A549 (cell line): ENCODE measurements around the gene QPCT. TPM values are rescaled to one million over a fixed set of nuclear protein-coding genes. Genes with fewer than 3 reads are reported as not detected.

ENCODE experiments used
- ATAC-seq, 2 experiments: fragments of 200-7000 bp in 1 of 2; fragments of >200 bp in 1 of 2; cut with Nextera tagmentation in 1 of 2; cut with Tn5 transposase in 1 of 2; 3 replicates each; pipeline versions ENCODE4 v1.8.0 to v1.9.1; 2018 to 2020; ENCODE audit warnings: mild to moderate bottlenecking in 1 of 2, moderate library complexity in 1 of 2
- CTCF ChIA-PET: fragments of 300-600 bp; sonication (Branson Sonifier 250); formaldehyde crosslinking; extraction: SDS; loops from one replicate; lab custom pipeline; 2021; ENCODE audit warnings: antibody characterized with exemption, inconsistent platforms; lab: Yijun Ruan, JAX
- POLR2A ChIA-PET: fragments of 350-600 bp; formaldehyde crosslinking; extraction: SDS; loops from one replicate; lab custom pipeline; 2021; ENCODE audit warnings: antibody characterized with exemption, inconsistent platforms; lab: Yijun Ruan, JAX
- DNase-seq, 2 experiments: peaks; one replicate each; pipeline versions ENCODE4 v3.0.0 to v3.0.0-alpha.2; 2011 to 2016; ENCODE audit warnings: low read depth in 1 of 2, low spot score in 1 of 2
- FAIRE-seq: peaks from 2 replicates; lab custom pipeline; 2011; peaks lifted over from hg19 to GRCh38; lab: Jason Lieb, UNC
- H3K27ac ChIP-seq, 2 experiments: fragments of >200 bp; sonication (Bioruptor Twin); formaldehyde crosslinking; 3 replicates each; pipeline ENCODE4 v1.5.1; 2016 to 2017
- H3K4me1 ChIP-seq: fragments of >200 bp; sonication (Bioruptor Twin); formaldehyde crosslinking; 3 replicates; pipeline ENCODE4 v1.6.1; 2016
- H3K4me2 ChIP-seq: fragments of >200 bp; sonication (Bioruptor Twin); formaldehyde crosslinking; 3 replicates; pipeline ENCODE4 v1.6.1; 2016
- H3K4me3 ChIP-seq: fragments of >200 bp; sonication (Bioruptor Twin); formaldehyde crosslinking; 3 replicates; pipeline ENCODE4 v1.5.1; 2016
- H3K9me3 ChIP-seq: fragments of >200 bp; sonication (Bioruptor Twin); formaldehyde crosslinking; 3 replicates; pipeline ENCODE4 v1.6.1; 2016
- BHLHE40 ChIP-seq: IDR thresholded peaks from 2 replicates; pipeline ENCODE4 v1.6.1; 2012; ENCODE audit warnings: low read depth, low read length, inconsistent platforms
- EHMT2 ChIP-seq: fragments of 200-600 bp; sonication (generic); IDR thresholded peaks from 2 replicates; pipeline ENCODE4 v1.6.1; 2016; ENCODE audit warnings: antibody characterized with exemption, low read depth, mild to moderate bottlenecking, moderate library complexity
- ESRRA ChIP-seq: fragments of 150-350 bp; IDR thresholded peaks from 2 replicates; pipeline ENCODE4 v1.6.1; 2014; ENCODE audit warnings: mild to moderate bottlenecking, low read length, borderline replicate concordance
- FOSL2 ChIP-seq, 2 experiments: fragments of 450-650 bp in 1 of 2; fragments of >200 bp in 1 of 2; sonication (Bioruptor Twin) in 1 of 2; formaldehyde crosslinking; IDR thresholded peaks; 2 replicates each; pipeline versions ENCODE4 v1.5.0 to v1.6.1; 2016 to 2020; ENCODE audit warnings: mild to moderate bottlenecking in 1 of 2, moderate library complexity in 1 of 2
- GATA3 ChIP-seq: IDR thresholded peaks from 2 replicates; pipeline ENCODE4 v1.6.1; 2012; ENCODE audit warnings: borderline replicate concordance
- HOXB5 ChIP-seq: fragments of 250-450 bp; sonication (Bioruptor Pico); IDR thresholded peaks from 2 replicates; pipeline ENCODE4 v1.5.0; 2020; ENCODE audit warnings: mild to moderate bottlenecking, moderate library complexity
- KDM5A ChIP-seq: fragments of 200-600 bp; sonication (generic); IDR thresholded peaks from 2 replicates; pipeline ENCODE4 v1.6.1; 2016; ENCODE audit warnings: antibody characterized with exemption, mild to moderate bottlenecking
- MAFK ChIP-seq: fragments of 450-650 bp; IDR thresholded peaks from 2 replicates; pipeline ENCODE4 v1.6.1; 2014; ENCODE audit not compliant: partially characterized antibody
- MAX ChIP-seq: IDR thresholded peaks from 2 replicates; pipeline ENCODE4 v1.6.1; 2012
- MAZ ChIP-seq: fragments of 150-350 bp; IDR thresholded peaks from 2 replicates; pipeline ENCODE4 v1.6.1; 2014; ENCODE audit warnings: antibody characterized with exemption, low read depth, low read length, borderline replicate concordance
- NFE2L2 ChIP-seq: fragments of 150-350 bp; conservative IDR thresholded peaks from 2 replicates; pipeline ENCODE4 v1.6.1; 2014; ENCODE audit warnings: low read length
- NPAS2 ChIP-seq: fragments of 250-450 bp; sonication (Bioruptor Pico); IDR thresholded peaks from 2 replicates; pipeline ENCODE4 v1.8.0; 2022; ENCODE audit warnings: mild to moderate bottlenecking, moderate library complexity, borderline replicate concordance
- PBX3 ChIP-seq: IDR thresholded peaks from 2 replicates; pipeline ENCODE4 v1.6.1; 2012
- POLR2A ChIP-seq: IDR thresholded peaks from 2 replicates; pipeline ENCODE4 v1.6.1; 2012; ENCODE audit warnings: mild to moderate bottlenecking, low read length
- RAD21 ChIP-seq, 2 experiments: fragments of >200 bp in 1 of 2; sonication (Bioruptor Twin) in 1 of 2; formaldehyde crosslinking in 1 of 2; IDR thresholded peaks in 1 of 2; conservative IDR thresholded peaks in 1 of 2; 2 replicates in 1 of 2; 3 replicates in 1 of 2; pipeline ENCODE4 v1.6.1; 2012 to 2018; ENCODE audit warnings: inconsistent platforms in 1 of 2
- RNF2 ChIP-seq: fragments of 200-600 bp; sonication (generic); IDR thresholded peaks from 2 replicates; pipeline ENCODE4 v1.6.1; 2016; ENCODE audit warnings: low read depth, mild to moderate bottlenecking, antibody characterized with exemption, moderate library complexity, borderline replicate concordance
- SMC3 ChIP-seq: fragments of >200 bp; sonication (Bioruptor Twin); formaldehyde crosslinking; IDR thresholded peaks from 3 replicates; pipeline ENCODE4 v1.6.1; 2018; ENCODE audit warnings: inconsistent platforms
- SREBF2 ChIP-seq: fragments of 450-650 bp; IDR thresholded peaks from 2 replicates; pipeline ENCODE4 v1.6.1; 2014; ENCODE audit warnings: mild to moderate bottlenecking, moderate library complexity
- ZFP36 ChIP-seq: fragments of 450-650 bp; IDR thresholded peaks from 2 replicates; pipeline ENCODE4 v1.6.1; 2014; ENCODE audit warnings: borderline replicate concordance; ENCODE audit not compliant: partially characterized antibody
- ZSCAN20 ChIP-seq: fragments of 250-450 bp; sonication (Bioruptor Pico); IDR thresholded peaks from 2 replicates; pipeline ENCODE4 v1.8.0; 2022; ENCODE audit warnings: mild to moderate bottlenecking, moderate library complexity
- whole genome bisulfite sequencing: methylation state at CpG from one replicate; pipeline ENCODE4 v1.1.6; 2017; ENCODE audit errors: missing lambda C conversion rate; 5-methylcytosine and 5-hydroxymethylcytosine counted together
- polyA plus RNA-seq, 4 experiments: library from polyadenylated mRNA; depleted of rRNA in 3 of 4; stranded (reverse); fragments of >200 nt; fragmentation: RNase III in 1 of 4; extraction: RNeasy Plus Mini Kit Qiagen cat#74134 plus additional on column Dnase treatment in 1 of 4; gene quantifications; 2 replicates in 3 of 4; 3 replicates in 1 of 4; pipeline ENCODE4 v1.2.3, GENCODE V29; 2011 to 2017

The QPCT gene
- polyA plus RNA-seq, 2 of the 4 experiments (the other 2 are of a cell fraction): 20.0 to 42.7 TPM

GRCh38 chr2:37370666-37371065, 26.2 kb downstream of the QPCT start:
- Histone ChIP-seq H3K9me3 (no peaks in the 10 kb centered on the region), H3K4me1 (no peaks in the 10 kb centered on the region), H3K4me3 (no peak overlapping the region), H3K27ac (no peak overlapping the region), H3K4me2 (no peak overlapping the region)
- CTCF ChIA-PET: no interaction called here
- TF ChIP-seq RAD21 (conservative IDR thresholded peaks at IDR 0.05 in 1 of 2, IDR thresholded peaks at IDR 0.05 in 1 of 2) (no peak), KDM5A (no peak), NPAS2 (CRISPR knock-in tag) (no peak), PBX3 (no peak), MAZ (no peak), ZSCAN20 (CRISPR knock-in tag) (no peak), SREBF2 (no peak), MAFK (no peak), HOXB5 (CRISPR knock-in tag) (no peak), POLR2A (no peak)
- 96% methylated on average over 1 of the region's 1 CpG for WGBS
- FAIRE-seq (no peak), DNase-seq (no peak), ATAC-seq (no peak)
- POLR2A ChIA-PET: interaction anchor here (0.6 kb wide), 1 partner anchor 45 kb away, joined by 5 read pairs; no protein-coding TSS in a partner anchor

- H3K27ac ChIP-seq: no peak overlapping the region
- no peak overlapping the region for H3K4me3 ChIP-seq
- TF ChIP-seq SMC3: no peak
- TF ChIP-seq RNF2: no peak
- ChIA-PET CTCF (interaction anchor here (1.0 kb wide), 1 partner anchor 13 kb away, joined by 3 read pairs; no protein-coding TSS in a partner anchor), POLR2A (no interaction called here)
- H3K4me2 ChIP-seq: no peak overlapping the region
- DNase-seq (no peak), ATAC-seq (no peak), FAIRE-seq (no peak)
- no peaks in the 10 kb centered on the region for H3K4me1 ChIP-seq
- H3K9me3 ChIP-seq: no peaks in the 10 kb centered on the region
These were observed 27.6 kb downstream of the QPCT start for GRCh38 chr2:37372000-37372399.

- Histone ChIP-seq H3K4me2 (no peak overlapping the region), H3K4me3 (no peak overlapping the region), H3K4me1 (0 out of 3 replicates have a peak, but pooled peaks cover 3% of the 10 kb centered on the region), H3K27ac (no peak overlapping the region), H3K9me3 (no peaks in the 10 kb centered on the region)
- 66% methylated on average over 8 of the region's 8 CpGs for WGBS
- FAIRE-seq (no peak), DNase-seq (no peak)
- ChIA-PET CTCF (interaction anchor here (1.1 to 5.0 kb wide), 9 partner anchors 12 to 515 kb away, joined by 3 to 18 read pairs (median 4); no protein-coding TSS in a partner anchor), POLR2A (no interaction called here)
- TF ChIP-seq ESRRA (no peak), NFE2L2 (no peak), KDM5A (no peak)
- TF ChIP-seq, all 56 proteins: peak for 0
- ATAC-seq: no peak
These were observed 31.4 kb downstream of the QPCT start for GRCh38 chr2:37375741-37376288.

GRCh38 chr2:37376421-37377186, 32.2 kb downstream of the QPCT start:
- FAIRE-seq: no peak
- H3K4me2 ChIP-seq: no peak overlapping the region
- H3K27ac ChIP-seq: no peak overlapping the region

More at GRCh38 chr2:37376421-37377186, 32.2 kb downstream of the QPCT start:
- no peak for DNase-seq
- POLR2A ChIA-PET: no interaction called here
- no peak; a peak in 1 of 6 replicates for ATAC-seq
- Histone ChIP-seq H3K9me3 (no peaks in the 10 kb centered on the region), H3K4me1 (0 out of 3 replicates have a peak, but pooled peaks cover 3% of the 10 kb centered on the region), H3K4me3 (no peak overlapping the region)
- WGBS: 87% methylated on average over 9 of the region's 9 CpGs
- CTCF ChIA-PET: interaction anchor here (1.1 to 5.0 kb wide), 9 partner anchors 10 to 500 kb away, joined by 3 to 18 read pairs (median 4); no protein-coding TSS in a partner anchor
- TF ChIP-seq GATA3 (no peak), ZSCAN20 (CRISPR knock-in tag) (no peak), FOSL2 (IDR thresholded peaks at IDR 0.05) (no peak), FOSL2 (CRISPR knock-in tag; IDR thresholded peaks at IDR 0.05) (no peak), EHMT2 (no peak), BHLHE40 (no peak), ZFP36 (no peak), MAX (no peak)
